ENCODE data around the gene USP32.
"Not testable (repeated sequence)": the region's sequence is repeated elsewhere in the genome, so short reads cannot be mapped to it uniquely, and the experiment has no call there.

The USP32 gene

DNA sequence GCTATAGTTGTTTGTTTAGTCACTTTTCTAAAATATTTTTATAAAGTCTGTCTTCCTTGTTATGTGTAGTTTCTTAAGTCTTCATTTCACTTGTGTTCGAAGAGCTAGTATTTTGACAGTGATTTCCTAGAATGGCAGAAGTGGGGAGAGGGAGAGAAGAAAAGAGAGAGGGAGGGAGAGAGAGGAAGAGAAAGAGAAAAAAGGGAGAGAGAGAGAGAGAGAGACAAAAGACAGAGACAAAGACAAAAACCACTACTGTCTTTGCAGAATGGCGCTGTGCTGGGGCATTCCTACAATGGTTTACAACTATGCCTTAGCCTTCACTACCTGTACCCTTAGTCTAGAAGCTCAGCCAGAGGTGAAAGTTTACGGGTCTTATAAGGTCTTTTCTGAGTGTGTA, 151.6 kb downstream of the USP32 start:
- DNase-seq (ENCODE audit: low read depth, low spot score): no peak

DNA sequence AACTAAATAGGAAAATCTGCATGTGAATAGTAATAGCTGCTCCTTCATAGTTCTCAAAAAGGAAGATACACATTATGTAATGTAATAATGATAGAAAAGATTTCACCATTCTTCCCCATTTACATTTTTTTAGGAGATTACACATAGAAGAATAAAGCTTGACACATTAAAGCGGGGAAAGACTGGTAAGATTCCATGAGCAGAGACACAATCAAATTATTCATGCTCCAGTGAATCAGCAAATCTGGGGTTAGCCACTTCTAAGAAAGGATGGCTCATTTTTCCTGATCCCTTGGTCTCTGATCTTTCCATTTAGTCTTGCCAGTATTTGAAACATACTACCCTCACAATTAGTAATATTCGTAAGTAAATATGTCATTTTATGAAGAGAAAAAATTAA, 160.2 kb downstream of the USP32 start:
- no peak for DNase-seq (ENCODE audit: low read depth, low spot score)

DNA sequence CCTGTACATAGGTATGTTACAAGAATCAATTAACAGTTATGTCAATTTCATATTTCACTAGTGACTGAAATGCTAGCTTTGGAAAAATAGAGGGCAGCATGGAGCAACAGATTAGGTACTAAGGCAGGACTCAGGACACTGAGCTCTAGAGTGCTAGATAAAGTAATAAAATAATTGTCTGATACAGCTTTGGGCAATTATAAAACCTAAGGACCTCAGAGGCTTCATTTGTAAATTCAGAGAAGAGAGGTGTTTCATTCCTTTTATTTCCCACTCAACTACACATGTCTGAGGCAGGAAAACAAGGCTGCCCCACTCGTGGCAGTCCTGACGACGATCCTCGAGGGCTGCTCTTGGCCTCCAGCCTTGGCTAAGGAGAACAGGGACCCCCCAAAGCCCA, 160.7 kb downstream of the USP32 start:
- DNase-seq (ENCODE audit: low read depth, low spot score): no peak

DNA sequence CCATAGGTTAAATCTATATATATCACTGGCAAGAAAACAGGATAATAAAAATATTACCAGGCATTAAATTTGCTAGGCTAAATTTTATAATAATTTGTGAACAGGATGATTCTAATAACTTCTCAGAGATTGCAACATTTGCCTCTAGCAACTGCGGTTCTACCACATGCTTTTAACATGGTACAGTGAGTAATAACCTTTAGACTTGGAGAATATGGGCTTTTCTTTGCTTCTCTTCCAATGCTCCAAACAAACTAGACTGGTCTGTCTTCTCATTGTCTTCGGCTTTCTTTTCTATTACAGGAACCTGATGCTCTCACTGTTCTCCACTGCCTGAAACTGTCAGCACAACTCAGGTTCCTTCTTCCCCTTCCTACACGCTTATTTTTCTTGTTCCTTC, 161.6 kb downstream of the USP32 start:
- DNase-seq (ENCODE audit: low read depth, low spot score): no peak

DNA sequence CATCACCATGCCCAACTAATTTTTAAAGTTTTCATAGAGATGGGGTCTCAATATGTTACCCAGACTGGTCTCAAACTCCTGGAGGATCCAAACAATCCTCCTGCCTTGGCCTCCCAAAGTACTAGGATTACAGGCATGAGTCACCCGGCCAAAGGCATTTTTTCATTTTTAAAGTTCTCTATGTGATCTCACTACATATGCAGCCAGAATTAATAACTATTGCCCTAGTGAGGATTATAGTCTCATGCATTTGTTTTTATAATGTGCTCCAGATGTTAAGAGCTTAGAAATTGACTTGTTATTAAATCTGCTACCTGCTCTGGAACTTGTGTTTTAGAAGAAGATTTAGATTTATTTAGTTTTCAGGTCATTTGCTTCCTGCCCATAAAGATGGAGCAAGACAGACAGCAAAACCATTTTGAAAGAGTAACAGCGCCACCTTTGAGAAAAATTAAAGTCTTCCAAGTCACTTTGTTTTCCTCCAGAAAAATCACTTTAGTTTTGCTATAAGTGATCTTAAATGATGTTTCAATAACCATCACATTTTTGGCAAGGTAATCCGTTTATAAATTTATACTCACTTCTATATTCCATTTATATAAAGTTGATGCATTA, 162.6 kb downstream of the USP32 start:
- DNase-seq (ENCODE audit: low read depth, low spot score): no peak

DNA sequence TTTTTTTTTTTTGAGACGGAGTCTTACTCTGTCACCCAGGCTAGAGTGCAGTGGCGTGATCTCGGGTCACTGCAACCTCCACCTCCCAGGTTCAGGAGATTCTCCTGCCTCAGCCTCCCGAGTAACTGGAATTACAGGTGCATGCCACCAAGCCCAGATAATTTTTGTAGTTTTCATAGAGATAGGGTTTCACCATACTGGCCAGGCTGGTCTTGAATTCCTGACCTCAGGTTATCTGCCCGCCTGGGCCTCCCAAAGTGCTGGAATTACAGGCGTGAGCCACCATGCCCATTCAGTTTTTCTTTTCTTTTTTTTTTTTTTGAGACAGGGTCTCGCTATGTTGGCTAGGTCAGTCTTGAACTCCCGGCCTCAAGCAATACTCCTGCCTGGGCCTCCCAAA, 164.7 kb downstream of the USP32 start:
- not testable (repeated sequence) for DNase-seq (ENCODE audit: low read depth, low spot score)

DNA sequence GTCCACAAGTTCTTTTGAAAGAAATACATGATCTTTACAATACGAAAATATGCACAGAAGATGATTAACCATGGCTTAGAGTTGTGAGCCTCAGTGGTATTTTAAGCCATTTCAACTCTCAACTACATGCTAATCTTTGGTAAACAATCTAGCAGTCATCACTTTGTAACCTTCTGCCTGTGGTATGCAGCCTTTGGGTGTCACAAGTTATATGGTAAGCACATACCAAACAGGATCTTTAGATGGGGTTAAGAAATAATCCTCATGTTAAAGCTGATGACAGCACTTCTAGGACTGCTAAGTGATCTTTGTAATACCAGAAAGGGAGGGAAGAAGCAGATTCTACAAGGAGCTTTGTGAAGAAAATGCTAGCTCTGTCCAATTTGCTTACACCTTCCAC, 167.9 kb downstream of the USP32 start:
- no peak for DNase-seq (ENCODE audit: low read depth, low spot score)

DNA sequence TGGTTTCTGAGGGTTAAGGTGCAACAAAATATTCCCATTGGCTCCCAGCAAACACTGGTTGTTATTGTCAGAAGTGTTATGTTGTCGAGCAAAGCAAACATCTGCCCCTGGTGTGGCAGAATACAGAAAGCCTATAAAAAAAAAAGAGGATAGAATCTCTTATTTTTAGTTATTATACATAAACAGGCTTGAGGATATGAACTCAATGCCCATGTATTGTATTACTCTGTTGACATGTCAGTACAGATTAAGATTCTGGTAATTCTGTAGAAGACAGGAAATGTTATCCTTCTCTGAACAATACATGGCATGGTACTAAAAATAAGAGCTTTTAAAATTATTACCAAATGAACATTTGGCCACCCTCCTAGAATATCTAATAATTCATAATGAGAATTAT, 168.5 kb downstream of the USP32 start:
- DNase-seq (ENCODE audit: low read depth, low spot score): no peak

DNA sequence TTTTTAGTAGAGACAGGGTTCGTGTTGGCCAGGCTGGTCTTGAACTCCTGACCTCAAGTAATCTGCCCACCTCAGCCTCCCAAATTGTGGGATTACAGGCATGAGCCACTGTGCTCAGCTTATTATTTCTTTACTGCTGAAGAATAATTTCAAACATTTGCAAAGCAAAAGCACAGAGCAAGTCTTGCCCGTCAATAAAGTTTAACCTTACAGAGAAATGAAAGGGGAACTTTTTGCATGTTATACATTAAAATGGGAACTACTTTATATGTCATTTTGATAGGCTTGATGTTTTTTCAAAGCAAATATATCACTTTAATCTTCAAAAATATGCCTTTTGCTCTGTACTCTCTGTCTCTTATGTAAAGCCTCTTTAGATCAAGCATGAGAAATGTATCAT, 173.2 kb downstream of the USP32 start:
- not testable (repeated sequence) for DNase-seq (ENCODE audit: low read depth, low spot score)

DNA sequence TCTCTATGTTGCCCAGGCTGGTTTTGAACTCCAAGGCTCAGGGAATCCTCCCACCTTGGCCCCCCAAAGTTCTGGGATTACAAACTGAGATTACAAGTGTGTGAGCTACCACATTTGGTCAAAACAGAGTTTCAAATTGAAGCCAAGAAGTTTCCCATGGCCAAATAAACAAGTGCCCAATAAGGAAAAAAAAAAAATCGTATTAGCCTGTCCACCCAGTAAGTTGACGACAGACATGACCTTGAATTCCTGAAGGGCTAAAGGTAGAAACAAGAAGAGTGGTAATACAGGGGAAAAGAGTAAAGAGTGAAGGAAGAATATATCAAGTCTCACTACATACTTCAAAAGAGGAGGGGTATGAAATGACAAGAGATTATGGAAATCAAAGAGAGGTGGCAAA, 176.0 kb downstream of the USP32 start:
- DNase-seq (ENCODE audit: low read depth, low spot score): not testable (repeated sequence)

DNA sequence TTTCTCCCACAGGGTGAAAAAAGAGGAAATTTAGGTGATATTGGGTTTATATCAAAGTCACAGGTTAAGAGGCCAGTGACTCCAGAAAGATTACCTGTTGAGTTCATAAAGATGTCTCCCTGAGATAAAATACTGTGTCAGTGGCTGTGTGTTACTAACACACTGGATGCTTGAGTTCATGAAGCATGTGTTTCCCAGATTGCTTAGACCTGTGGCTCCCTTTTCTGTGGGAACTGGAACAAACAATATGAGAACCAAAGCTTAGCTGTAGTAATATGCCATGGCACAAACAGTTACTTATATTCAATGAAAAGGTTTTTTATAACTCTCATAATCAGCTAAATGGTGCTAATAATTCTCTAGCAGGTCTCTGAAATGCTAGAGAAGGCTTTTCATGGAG, 180.7 kb downstream of the USP32 start:
- not testable (repeated sequence) for DNase-seq (ENCODE audit: low read depth, low spot score)

DNA sequence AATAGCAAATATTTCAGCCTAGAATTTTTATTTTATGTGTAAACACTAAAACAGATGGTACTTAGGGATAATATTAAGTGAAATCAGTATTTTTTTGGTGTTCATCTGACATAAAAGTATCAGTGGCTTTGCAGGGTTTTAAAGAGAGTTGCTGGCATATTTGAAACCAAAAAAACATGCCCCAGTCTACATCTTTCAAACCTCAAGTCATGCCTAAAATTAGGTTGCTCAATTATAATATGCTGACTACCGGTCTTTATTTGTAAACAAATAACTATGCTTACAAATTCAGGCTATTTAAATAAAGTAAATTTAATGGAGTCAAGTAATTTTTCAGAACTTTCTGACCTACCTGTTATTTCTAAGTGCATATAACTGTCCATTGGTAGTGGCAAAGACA, 183.6 kb downstream of the USP32 start:
- DNase-seq (ENCODE audit: low read depth, low spot score): not testable (repeated sequence)

DNA sequence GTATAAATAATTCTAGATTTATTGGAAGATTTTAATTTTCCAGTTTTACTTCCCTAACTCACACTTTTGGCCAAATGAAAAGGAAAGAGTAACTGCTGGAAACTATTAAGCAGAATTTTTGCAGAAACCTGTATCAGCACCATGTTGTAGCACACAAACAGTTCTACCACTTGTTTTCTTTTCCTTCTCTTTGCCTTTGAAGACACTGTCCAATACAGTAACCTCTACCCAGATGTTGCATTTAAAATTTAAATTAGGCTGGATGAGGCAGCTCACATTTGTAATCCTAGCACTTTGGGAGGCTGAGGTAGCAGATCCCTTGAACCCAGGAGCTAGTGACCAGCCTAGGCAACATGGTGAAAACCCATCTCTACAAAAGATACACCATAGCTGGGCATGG, 186.2 kb downstream of the USP32 start:
- DNase-seq (ENCODE audit: low read depth, low spot score): not testable (repeated sequence)

DNA sequence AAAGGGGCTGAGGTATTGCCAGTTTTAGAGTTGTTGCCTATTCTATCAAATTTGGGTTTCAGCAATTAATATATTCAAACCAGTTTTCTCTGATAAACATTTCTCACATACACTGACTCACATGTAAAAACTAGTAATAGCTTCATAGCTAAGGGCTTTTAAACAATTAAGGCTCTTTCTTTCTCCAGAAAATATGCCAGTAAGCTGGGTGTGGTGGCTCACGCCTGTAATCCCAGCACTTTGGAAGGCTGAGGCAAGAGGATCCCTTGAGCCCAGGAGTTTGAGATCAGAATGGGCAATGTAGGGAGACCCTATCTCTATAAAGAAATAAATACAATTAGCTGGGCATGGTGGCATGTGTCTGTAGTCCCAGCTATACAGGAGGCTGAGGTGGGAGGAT, 193.3 kb downstream of the USP32 start:
- DNase-seq (ENCODE audit: low read depth, low spot score): not testable (repeated sequence)

DNA sequence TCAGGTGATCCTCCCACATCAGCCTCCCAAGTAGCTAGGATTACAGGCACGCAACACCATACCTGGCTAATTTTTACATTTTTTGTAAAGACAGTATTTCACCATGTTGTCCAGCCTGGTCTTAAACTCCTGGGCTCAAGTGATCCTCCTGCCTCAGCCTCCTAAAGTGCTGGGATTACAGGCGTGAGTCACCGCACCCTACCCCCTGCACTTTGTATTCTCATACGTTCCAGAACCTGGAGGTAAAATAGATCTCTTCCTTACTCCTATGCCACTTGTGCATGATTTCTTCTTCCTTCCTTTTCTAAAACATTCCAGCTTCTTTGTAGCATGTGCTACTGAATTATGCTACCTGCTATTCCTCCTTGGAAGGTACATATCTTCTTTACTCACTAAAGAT, 197.8 kb downstream of the USP32 start:
- not testable (repeated sequence) for DNase-seq (ENCODE audit: low read depth, low spot score)

DNA sequence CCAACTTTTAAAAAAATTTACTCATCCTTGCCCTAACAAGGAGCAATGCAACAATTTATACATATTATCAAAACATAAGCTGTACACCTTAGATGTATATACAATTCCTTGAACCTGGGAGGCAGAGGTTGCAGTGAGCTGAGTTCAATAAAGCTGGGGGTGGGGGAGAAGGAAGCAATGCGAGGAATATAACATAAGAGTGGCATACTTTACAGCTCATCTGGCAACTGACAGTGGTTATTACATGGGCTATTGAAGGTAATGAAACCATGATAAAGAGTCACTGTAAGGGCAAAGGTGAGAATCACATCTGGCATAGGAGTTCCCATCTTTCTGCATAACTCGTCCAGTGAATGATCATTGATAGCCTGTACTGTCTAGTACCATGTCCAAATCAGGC, 198.5 kb downstream of the USP32 start:
- no peak for DNase-seq (ENCODE audit: low read depth, low spot score)

DNA sequence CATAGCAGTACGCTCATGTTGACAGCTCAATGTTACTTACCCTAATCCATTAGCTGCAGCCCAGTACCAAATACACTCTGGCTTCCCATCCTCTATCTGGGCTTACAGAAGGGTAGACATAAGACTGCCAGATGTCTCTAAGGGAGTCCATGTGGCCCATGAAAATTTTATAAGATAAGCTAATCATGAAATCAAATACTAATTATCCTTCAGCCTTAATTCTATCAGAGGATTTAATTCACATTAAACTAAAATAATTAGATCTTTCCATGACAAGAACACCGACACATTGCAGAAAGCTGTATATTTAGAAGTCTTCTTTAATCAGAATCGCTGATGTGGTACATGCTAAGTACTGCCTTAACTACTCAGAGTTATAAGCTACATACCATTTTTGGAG, 198.9 kb downstream of the USP32 start:
- not testable (repeated sequence) for DNase-seq (ENCODE audit: low read depth, low spot score)

DNA sequence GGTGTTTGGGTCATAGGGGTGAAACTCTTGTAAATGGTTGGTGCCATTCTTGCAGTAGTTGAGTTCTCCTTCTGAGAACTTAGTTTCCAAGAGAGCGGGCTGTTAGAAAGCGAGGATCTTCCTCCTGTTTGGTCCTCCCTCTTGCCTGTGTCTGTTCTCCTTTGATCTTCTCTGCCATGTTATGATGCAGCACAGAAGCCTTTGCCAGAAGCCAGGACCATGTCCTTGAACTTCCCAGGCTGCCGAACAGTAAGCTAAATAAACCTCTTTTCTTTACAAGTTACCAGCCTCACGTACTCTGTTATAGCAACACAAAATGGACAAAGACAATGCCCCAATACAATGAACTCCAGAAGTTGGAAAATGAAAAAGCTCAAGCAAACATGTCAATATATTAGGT, 201.9 kb downstream of the USP32 start:
- DNase-seq (ENCODE audit: low read depth, low spot score): not testable (repeated sequence)

DNA sequence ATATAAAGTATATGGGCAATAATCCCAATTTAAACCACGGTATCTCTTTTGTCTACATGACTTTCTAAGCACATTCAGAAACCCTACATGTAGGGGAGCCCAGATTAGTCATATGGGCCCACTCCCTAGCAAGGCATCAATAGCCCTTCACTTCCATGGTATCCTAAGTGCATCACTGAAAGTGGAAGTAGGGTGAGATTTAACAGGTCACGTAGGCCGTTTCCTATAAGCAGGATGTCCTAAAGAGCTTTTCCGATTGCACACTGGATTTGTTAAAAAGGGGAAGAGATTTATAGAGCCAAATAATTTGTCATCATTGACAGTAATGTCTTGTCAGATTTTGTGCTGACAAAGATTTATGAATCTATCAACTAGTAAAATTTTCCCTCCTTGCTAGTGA, 203.2 kb downstream of the USP32 start:
- DNase-seq (ENCODE audit: low read depth, low spot score): no peak

DNA sequence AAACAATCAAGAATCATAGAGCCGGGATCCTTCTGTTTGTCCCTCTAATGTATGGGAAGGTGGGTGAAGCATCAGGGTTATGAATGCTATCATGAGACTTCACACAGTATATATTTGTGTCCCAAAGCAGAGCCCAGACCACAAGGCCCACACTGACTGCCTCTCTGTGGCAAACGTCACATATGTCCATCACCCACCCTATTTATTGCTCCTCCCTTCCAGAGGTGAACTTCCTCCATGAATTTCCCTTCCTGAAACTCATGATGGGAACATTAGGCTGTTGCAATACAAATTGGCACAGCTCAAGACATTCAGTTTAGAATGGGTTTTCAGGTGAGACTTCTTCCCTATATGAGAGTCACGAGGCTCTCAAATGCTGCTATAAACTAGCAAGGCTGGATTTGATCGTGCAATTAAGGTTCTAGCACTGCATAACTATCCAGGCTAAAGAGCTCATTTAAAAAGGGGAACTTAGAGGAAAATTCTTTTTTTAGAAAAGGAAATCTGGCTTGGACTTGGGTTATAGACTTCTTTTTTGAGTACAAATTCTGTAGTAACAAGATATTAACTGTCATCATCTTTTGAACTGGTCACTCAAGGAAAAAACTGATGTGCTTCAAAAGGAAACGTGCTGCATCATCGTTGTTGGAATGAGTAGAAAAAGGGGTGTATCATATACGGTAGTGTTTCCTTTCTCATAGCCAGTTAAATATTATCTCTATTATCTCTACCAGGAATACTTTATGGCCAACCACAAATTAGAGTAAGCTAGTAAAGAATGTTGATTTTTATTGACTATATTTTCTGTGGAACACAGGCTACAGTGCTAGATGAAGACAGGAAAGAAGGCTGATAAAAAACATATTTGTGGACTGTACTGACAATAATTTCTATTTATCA, 204.8 kb downstream of the USP32 start:
- not testable (repeated sequence) for DNase-seq (ENCODE audit: low read depth, low spot score)

DNA sequence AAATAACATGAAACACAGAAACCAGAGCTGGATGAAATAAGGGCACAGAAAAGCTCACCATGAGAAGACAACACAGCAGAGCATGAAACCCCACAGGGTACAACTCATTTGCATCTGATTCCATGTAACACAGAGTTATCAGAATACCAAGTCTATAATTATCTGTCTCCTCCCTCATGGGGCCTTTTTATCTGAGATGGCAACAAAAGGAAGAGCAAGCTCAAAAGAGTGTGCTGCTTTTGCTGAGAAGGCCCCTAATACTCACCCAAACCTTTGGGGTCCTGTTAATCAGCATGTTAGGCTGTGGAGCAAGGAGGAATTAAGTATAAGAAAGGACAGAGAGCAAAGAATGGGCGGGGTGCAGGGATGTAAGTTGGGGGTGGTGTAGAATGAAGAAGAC, 205.6 kb downstream of the USP32 start:
- not testable (repeated sequence) for DNase-seq (ENCODE audit: low read depth, low spot score)

DNA sequence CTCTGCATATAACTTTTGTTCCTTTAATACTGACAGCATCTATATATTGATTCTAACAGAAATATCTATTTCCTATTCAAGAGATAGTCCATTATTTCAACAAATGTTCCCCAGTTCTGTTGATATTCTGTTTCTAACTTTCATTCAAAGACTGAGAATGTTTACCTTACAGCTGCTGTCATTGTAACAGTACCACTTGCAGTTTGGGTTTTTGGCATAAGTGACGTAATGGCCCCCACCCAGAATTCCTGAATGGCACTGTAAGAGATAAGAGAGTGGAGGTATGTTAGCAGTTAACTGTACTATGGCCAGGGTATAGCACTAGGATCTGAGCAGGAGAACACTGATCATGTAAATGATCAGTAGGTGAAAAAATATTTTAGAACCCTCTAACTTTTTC, 211.6 kb downstream of the USP32 start:
- not testable (repeated sequence) for DNase-seq (ENCODE audit: low read depth, low spot score)

DNA sequence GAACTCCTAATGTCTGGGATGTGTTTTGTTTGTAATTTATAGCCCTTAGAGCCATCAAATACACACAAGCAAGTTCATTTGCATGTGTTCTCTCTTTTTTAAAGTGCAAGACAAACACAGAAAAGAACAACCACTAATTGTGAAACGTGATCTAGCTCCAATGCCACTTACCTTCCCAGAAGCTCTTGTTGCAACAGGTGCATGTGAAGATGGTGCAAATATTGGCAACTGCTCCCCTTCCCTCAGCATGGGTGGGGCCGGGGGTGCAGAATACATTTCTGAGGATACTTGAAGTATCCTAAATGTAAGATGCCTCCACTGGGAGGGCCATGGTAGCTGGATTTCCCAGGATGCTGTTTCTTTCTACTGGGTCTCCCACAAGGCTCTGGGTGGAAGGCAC, 213.8 kb downstream of the USP32 start:
- DNase-seq (ENCODE audit: low read depth, low spot score): not testable (repeated sequence)

All from iPS DF 19.7 (cell line).